ENCODE results near the gene SLC6A1. TPM values are rescaled to one million over a fixed set of nuclear protein-coding genes. Genes with fewer than 3 reads are reported as not detected.

The SLC6A1 gene
- total and polyA plus RNA-seq, 2 of the 8 experiments (the other 6 are each of a cell fraction or from before 2014, with no cell fraction given): 0.30 to 0.63 TPM

GRCh38 chr3:10957976-10958749 lies 34.4 kb upstream of the SLC6A1 start (continued):
- no peak for TF ChIP-seq RFX5 (IDR thresholded peaks at IDR 0.05; ENCODE audit: borderline replicate concordance, low read depth, low read length)
- no peak for TF ChIP-seq GABPA (IDR thresholded peaks at IDR 0.05; ENCODE audit: borderline replicate concordance, insufficient read depth, low read length)
- TF ChIP-seq RNF2 (IDR thresholded peaks at IDR 0.05; ENCODE audit: borderline replicate concordance, low read depth, low read length, missing control alignments, poor library complexity, severe bottlenecking): no peak

All from H1 (cell line).